ENCODE measurements around the gene DNHD1.

The DNHD1 gene

DNA sequence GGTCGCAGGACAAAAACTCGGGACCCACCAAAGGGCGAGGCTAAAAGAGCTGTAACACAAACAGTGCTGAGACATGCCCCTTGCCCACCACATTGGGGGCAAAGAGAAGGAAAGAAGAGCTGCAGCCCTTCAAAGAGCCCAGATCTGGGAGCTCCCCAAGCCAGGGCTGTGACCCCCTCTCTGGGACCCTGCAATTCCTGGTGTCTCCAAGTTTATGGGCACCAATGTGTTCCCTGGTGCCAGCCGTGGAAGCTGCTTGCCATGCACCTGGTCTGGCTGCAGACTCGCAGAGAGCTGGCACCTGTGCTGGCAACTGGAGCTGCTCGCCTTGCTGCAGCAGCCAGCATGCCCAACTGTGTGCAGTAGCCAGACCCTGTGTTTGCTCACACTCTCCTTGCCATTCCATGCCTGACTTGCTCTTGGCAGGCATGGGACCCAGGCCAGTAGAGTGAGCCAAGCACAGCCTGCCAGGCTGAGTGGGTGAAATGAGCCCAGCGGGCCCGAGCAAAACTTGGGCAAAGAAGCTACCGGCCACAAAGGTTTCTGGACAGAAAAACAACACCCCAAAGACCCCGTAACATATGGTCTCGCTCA lies 90.4 kb downstream of the DNHD1 start:
- Histone ChIP-seq H3K4me1 (no peaks in the 10 kb centered on the region), H3K27me3 (ENCODE audit: low read depth) (no peaks in the 10 kb centered on the region), H3K36me3 (replicated peaks) (peaks cover 5% of the 10 kb centered on the region; the same call in 1 of the 2 replicates), H3K9me3 (no peaks in the 10 kb centered on the region), H3K4me3 (no peak overlapping the region)
- DNase-seq (ENCODE audit: low spot score in 2 of 2) = no peak
- in situ Hi-C loops (cut with MboI; ENCODE audit: low sequenced_read_pairs) = no loop called here

DNA sequence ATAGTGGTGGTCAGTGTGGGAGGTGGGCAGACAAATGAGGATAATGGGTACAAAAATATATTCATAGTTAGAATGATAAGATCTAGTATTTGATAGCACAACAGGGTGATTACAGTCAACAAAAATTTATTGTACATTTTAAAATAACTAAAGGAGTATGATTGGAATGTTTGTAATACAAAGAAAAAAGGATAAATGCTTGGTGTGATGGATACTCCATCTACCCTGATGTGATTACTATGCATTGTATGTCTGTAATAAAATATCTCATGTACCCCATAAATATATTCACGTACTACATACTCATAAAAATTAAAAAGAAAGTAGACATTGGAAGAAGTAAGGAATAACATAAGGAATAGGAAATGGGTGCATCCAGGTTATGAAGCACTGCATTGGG lies 90.9 kb downstream of the DNHD1 start:
- H3K4me3 ChIP-seq = no peak overlapping the region
- H3K27me3 ChIP-seq (ENCODE audit: low read depth) = no peaks in the 10 kb centered on the region
- in situ Hi-C loops (cut with MboI; ENCODE audit: low sequenced_read_pairs) = no loop called here
- no peak for DNase-seq (ENCODE audit: low spot score in 2 of 2)
- H3K36me3 ChIP-seq (replicated peaks) = peaks cover 8% of the 10 kb centered on the region; the same call in 1 of the 2 replicates
- H3K4me1 ChIP-seq = no peaks in the 10 kb centered on the region
- no peaks in the 10 kb centered on the region for H3K9me3 ChIP-seq

DNA sequence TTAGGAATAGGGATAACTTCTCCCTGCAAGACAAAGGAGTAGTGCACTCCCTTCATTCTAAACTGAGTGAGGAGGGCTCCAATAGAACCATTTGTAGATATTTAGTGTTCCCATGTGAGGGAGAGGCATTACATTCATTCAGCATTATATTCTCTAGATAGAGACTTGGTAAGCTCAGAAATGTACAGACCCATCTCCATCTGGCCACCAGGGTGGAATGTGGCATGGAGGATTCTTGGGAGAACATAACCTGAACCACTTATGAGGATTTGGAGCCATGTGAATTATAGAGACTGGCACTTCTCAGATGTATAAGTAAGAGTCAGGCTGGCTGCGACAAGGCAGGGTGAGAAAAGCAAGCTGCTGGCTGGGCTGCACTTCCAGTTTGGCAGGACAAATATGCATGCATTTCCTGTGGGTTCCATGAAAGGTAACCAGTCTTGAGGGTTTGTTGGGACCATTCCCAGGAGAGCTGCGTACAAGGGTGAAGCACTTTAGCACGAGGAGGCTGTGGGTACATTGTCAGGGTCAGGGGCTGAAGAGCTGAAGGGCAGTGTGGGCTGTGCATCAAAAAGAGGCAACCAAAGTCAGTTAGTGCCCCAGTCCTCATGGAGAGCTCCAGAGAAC lies 97.2 kb downstream of the DNHD1 start:
- Histone ChIP-seq H3K9me3 (no peaks in the 10 kb centered on the region), H3K4me3 (no peak overlapping the region), H3K36me3 (replicated peaks) (peaks cover 46% of the 10 kb centered on the region), H3K27me3 (ENCODE audit: low read depth) (no peaks in the 10 kb centered on the region), H3K4me1 (no peaks in the 10 kb centered on the region)
- in situ Hi-C loops (cut with MboI; ENCODE audit: low sequenced_read_pairs) = no loop called here
- DNase-seq (ENCODE audit: low spot score in 2 of 2) = no peak

DNA sequence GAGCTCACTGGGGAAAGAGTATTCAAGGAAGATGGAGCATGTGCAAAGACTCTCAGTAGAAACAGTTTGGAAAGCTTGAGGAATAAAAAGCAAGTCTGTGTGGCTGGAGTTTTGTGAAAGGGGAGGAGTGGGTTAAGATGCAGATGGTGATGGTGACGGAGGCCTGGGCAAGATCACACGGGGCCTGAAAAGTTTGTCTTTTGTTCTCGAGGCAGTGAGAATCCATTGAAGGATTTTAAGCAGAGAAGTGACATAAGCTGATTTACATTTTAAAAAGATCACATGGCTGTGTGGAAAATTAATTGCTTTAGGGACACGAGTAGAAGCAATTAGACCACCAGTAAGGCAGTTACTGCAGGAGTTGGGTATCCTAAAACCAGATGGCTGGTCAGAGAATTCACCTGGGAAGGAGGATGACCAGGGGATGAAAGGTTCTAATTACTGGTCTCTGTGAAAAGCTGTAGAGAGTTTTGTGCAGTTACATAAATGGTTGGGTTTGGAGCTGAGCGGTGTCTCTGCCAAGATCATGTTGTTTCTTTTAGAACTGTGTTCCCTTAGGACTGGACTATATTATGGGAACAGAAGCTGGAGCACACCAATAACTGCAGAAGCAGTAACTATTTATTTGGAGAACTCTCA lies 99.3 kb downstream of the DNHD1 start:
- Histone ChIP-seq H3K36me3 (replicated peaks) (peaks cover 67% of the 10 kb centered on the region), H3K27me3 (ENCODE audit: low read depth) (no peaks in the 10 kb centered on the region), H3K9me3 (no peaks in the 10 kb centered on the region), H3K4me1 (no peaks in the 10 kb centered on the region), H3K4me3 (no peak overlapping the region)
- peak in 1 of 2 experiments; percentile 38 for DNase-seq (ENCODE audit: low spot score in 2 of 2)
- in situ Hi-C loops (cut with MboI; ENCODE audit: low sequenced_read_pairs) = no loop called here

DNA sequence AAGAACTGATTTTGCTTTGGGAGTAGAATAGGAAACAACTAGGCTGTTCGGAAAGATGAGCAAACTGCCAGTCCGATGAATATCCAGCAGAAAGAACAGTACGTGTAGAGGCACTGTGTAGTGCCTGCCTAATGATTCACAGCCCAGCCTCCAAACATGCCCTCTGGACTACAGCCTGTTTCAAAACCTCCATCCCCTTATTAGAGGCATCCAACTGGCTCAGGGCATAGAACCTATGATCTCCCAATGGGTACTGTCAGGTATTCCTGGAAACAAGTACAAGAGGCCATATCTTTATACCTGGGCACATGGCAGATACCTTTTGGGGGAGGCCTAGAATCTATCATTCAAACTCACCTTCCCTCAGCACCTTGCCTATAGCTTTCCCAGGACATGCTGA lies 101.5 kb downstream of the DNHD1 start:
- DNase-seq (ENCODE audit: low spot score in 2 of 2) = no peak
- Histone ChIP-seq H3K27me3 (ENCODE audit: low read depth) (no peaks in the 10 kb centered on the region), H3K9me3 (no peaks in the 10 kb centered on the region), H3K4me3 (no peak overlapping the region), H3K36me3 (replicated peaks) (peaks cover 65% of the 10 kb centered on the region), H3K4me1 (0 out of 2 replicates have a peak, but pooled peaks cover 5% of the 10 kb centered on the region)
- in situ Hi-C loops (cut with MboI; ENCODE audit: low sequenced_read_pairs) = no loop called here

DNA sequence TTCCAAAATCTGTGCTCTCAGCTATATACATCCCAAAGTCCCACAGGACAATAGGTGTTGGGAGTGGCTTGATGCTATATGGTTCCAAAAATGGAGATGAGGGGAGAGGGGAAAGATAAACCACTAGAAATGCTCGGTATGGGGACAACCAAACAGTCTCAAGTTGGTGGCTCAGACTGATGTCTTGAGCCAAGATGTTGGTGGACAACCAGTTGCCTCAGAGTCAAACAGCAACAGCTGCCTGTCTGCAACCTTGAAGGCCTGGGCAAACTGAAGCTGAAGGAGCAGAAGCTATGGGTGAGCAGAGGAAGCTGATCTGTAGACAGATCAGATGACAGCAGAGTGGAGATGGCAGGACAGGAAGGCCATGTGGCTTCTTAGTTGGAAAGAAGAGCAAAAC lies 102.4 kb downstream of the DNHD1 start:
- no peaks in the 10 kb centered on the region for H3K9me3 ChIP-seq
- in situ Hi-C loops (cut with MboI; ENCODE audit: low sequenced_read_pairs) = no loop called here
- H3K4me1 ChIP-seq = 0 out of 2 replicates have a peak, but pooled peaks cover 5% of the 10 kb centered on the region
- no peaks in the 10 kb centered on the region for H3K27me3 ChIP-seq (ENCODE audit: low read depth)
- H3K36me3 ChIP-seq (replicated peaks) = peaks cover 59% of the 10 kb centered on the region
- DNase-seq (ENCODE audit: low spot score in 2 of 2) = no peak
- H3K4me3 ChIP-seq = no peak overlapping the region

DNA sequence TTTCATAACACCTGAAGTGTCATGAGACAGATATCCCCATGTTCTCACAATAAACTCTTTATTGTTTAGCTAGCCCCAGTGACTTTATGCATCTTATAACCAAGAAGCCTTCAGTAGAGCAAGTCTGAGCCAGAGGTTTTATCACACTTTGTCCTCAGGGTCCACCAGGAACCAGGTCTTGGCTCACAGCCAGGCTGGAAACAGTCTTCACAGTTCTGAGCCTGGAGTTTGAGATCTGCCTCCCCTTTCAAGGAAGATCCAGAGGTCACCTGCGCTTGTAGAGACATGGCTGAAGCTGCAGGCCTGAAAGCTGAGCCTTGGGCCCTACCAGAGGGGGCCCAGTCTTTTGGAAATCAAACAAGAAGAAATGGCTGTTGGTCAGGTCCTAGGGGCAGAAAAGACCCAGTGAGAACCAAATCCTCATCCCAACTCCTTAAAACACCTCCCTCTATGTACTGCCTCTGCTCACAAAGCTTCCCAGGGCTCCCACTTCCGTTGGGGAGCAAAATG lies 102.9 kb downstream of the DNHD1 start:
- no peaks in the 10 kb centered on the region for H3K9me3 ChIP-seq
- no peak overlapping the region for H3K4me3 ChIP-seq
- H3K36me3 ChIP-seq (replicated peaks) = peaks cover 59% of the 10 kb centered on the region
- in situ Hi-C loops (cut with MboI; ENCODE audit: low sequenced_read_pairs) = no loop called here
- DNase-seq (ENCODE audit: low spot score in 2 of 2) = no peak
- H3K27me3 ChIP-seq (ENCODE audit: low read depth) = no peaks in the 10 kb centered on the region
- H3K4me1 ChIP-seq = peaks cover 8% of the 10 kb centered on the region

DNA sequence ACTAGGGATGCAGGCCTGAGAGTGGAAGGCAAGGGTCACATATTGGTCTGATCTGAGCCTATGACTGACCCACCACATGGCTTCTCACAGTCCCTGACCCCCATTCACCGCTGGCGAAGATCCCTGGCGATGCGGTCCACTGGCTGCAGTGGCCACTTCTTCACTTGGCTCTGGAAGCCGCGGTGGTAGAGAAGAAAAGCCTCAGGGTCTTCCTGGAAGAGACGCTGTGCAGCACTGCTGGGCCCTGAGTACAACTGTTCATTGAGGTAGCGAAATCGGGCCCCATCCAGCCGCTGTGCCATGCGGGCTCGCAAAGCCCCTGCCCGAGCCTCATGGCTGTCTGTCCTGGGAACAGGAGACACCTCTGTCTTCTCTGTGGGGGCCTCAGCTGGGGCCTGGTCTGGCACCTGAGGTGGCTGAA lies 104.0 kb downstream of the DNHD1 start:
- Histone ChIP-seq H3K4me1 (peaks cover 15% of the 10 kb centered on the region), H3K4me3 (no peak overlapping the region), H3K9me3 (no peaks in the 10 kb centered on the region), H3K36me3 (replicated peaks) (peaks cover 48% of the 10 kb centered on the region), H3K27me3 (ENCODE audit: low read depth) (no peaks in the 10 kb centered on the region)
- in situ Hi-C loops (cut with MboI; ENCODE audit: low sequenced_read_pairs) = no loop called here
- DNase-seq (ENCODE audit: low spot score in 2 of 2) = no peak

DNA sequence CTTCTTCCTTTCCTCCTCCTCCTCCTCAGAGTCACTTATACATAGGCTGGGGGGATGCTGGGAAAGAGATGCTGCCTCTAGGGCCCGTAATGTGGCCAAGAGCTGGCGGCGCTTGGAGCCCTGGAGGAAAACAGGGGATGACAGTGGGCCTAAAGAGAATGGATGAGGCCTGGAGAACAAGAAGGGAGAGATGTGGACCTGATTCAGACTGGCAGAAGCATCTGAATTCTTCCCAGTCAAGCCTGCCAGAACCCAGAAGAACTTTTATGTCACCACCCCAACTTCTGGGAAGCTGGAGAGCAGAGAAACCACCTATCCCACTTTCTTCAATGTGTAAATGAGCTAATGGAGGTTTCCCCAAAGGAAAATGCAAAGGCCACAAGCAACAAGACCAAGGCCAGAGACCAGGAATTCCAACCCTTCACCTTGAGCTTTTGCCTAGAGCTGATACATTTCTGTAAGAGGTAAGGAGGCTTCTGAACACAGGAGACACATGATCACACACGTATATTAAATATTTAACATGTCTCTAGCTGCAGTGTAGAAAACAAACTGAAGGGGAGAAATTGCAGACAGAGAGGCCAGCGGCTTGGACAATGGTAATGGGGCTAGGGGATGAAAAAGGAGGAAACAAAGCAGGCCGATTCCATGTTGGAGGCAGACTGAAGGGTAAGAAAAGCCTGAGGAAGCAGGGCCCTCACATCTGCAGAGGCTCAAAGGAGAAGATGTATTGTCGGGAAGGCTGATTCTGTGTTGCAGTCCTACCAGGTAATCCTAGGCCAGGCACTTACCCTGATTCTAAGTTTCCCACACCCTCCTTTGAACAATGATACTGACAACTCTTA lies 105.2 kb downstream of the DNHD1 start:
- Histone ChIP-seq H3K9me3 (no peaks in the 10 kb centered on the region), H3K4me3 (peak overlapping the region; percentile 94), H3K36me3 (replicated peaks) (peaks cover 46% of the 10 kb centered on the region), H3K27me3 (ENCODE audit: low read depth) (no peaks in the 10 kb centered on the region), H3K4me1 (peaks cover 26% of the 10 kb centered on the region)
- in situ Hi-C loops (cut with MboI; ENCODE audit: low sequenced_read_pairs) = no loop called here
- DNase-seq (ENCODE audit: low spot score in 2 of 2) = no peak

DNA sequence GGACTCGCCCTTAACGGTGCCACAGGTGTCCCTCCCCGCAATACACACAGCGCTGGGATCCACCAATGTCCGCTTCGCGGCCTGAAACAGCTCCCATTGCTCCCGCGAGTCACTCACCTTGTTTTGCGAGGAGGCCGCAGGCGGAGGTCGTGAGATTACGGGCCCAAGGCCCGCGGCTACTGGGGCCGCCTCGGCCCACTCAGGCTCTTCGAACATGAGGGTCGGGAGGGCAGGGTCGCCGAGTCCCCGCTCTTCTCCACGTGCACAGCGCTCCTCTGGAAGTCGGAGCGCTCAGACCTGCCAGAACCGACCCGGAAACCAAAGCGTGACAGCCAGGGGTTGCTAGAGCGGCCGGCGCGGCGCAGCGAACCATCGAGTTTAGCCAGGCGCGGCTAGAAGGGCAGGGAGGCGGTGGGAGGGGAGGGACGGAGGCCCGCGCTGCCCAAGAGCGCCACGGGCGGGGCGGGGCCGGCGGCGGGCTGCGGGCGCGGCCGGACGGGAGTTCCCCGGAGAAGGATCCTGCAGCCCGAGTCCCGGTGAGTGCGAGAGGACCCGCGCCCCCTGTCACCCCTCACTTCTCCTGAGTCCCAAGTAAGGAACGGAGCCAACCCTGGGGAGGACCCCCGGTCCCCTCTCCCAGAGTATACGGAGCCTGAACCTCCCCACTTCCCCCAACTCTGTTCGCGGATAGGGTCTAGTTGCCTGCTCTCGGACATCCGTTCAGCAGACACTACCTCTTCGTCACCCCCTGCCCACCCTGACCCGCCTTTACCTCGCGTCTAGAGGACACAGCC lies 106.4 kb downstream of the DNHD1 start, which contains the start of the genes ILK and RRP8:
ILK (plus strand) TSS at position 488 of the 794 bp plus-strand sequence. CDS start 498 bp downstream, outside the sequence.
RRP8 (minus strand) TSS at position 330 of the 794 bp plus-strand sequence; CDS start at position 216, 114 bp downstream.
- peaks cover 31% of the 10 kb centered on the region for H3K4me1 ChIP-seq
- H3K36me3 ChIP-seq (replicated peaks) = peaks cover 51% of the 10 kb centered on the region
- H3K27me3 ChIP-seq (ENCODE audit: low read depth) = no peaks in the 10 kb centered on the region
- in situ Hi-C loops (cut with MboI; ENCODE audit: low sequenced_read_pairs) = no loop called here
- peak within 1 kb of the TSS; percentile 94 for H3K4me3 ChIP-seq
- H3K9me3 ChIP-seq = no peaks in the 10 kb centered on the region
- DNase-seq (ENCODE audit: low spot score in 2 of 2) = peak; percentile 88 to 92

DNA sequence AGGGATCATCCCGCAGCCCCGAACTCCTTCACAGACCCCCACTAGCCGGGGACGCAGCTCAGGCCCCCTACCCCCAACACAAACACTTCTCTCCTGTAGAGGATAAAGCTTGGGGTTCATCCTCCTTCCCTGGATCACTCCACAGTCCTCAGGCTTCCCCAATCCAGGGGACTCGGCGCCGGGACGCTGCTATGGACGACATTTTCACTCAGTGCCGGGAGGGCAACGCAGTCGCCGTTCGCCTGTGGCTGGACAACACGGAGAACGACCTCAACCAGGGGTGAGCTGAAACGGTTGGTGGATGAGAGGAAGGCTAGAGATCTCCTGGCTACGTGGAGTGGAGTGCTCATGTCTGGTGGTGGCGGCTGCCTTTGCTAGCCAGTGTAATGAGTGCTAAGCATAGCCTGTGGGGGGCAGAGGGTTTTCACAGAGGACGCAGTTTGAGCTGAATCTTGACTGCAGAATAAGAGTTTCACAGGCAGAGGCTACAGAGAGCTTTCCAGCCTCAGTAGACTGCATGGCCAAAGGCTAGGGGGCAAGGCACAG lies 107.1 kb downstream of the DNHD1 start:
- peak; percentile 44 to 59 for DNase-seq (ENCODE audit: low spot score in 2 of 2)
- in situ Hi-C loops (cut with MboI; ENCODE audit: low sequenced_read_pairs) = no loop called here
- Histone ChIP-seq H3K4me3 (peak overlapping the region; percentile 94), H3K9me3 (no peaks in the 10 kb centered on the region), H3K27me3 (ENCODE audit: low read depth) (no peaks in the 10 kb centered on the region), H3K36me3 (replicated peaks) (peaks cover 51% of the 10 kb centered on the region), H3K4me1 (peaks cover 31% of the 10 kb centered on the region)

DNA sequence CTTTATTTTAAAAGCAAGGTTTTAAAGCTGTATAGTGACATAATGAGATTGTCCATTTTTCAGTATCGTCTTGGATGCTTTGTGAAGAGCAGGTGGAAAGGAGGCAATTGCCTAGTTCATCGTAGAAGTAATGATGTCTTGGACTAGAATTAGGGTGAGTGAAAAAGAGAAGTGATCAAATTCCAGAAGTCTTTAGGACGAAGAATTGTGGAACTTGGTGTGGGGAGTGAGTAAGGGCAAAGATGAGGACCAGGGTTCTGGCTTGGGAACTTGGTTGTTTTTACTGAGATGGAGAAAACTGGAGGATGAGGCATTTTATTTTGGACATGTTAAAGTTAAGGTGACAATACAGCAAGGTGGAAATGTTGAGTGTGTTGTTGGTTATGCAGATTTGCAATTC lies 107.7 kb downstream of the DNHD1 start:
- Histone ChIP-seq H3K27me3 (ENCODE audit: low read depth) (no peaks in the 10 kb centered on the region), H3K4me1 (peaks cover 31% of the 10 kb centered on the region), H3K36me3 (replicated peaks) (peaks cover 51% of the 10 kb centered on the region), H3K9me3 (no peaks in the 10 kb centered on the region), H3K4me3 (peak overlapping the region; percentile 94)
- no peak for DNase-seq (ENCODE audit: low spot score in 2 of 2)
- in situ Hi-C loops (cut with MboI; ENCODE audit: low sequenced_read_pairs) = no loop called here
